HepG2 (cell line): Measurements from ENCODE around the gene ZFYVE26. TPM values are rescaled to one million over a fixed set of nuclear protein-coding genes. Genes with fewer than 3 reads are reported as not detected.

Experiments
- ATAD3A ChIP-seq: sonication (generic); formaldehyde crosslinking; IDR thresholded peaks from 2 replicates; pipeline ENCODE4 v1.4.0; 2020; ENCODE audit warnings: missing genetic modification reagents
- FIP1L1 ChIP-seq: fragments of 200-400 bp; formaldehyde crosslinking; IDR thresholded peaks from 2 replicates; pipeline ENCODE4 v1.6.1; 2018; ENCODE audit warnings: low read depth, mild to moderate bottlenecking, low read length, moderate library complexity, borderline replicate concordance; ENCODE audit not compliant: insufficient read depth
- HOXA3 ChIP-seq: sonication (generic); formaldehyde crosslinking; IDR thresholded peaks from 2 replicates; pipeline ENCODE4 v1.5.0; 2020; ENCODE audit warnings: missing genetic modification reagents
- MIER2 ChIP-seq: IDR thresholded peaks from 2 replicates; pipeline ENCODE4 v1.6.1; 2016; ENCODE audit warnings: missing biosample characterization, missing genetic modification reagents
- MXD1 ChIP-seq: sonication (generic); formaldehyde crosslinking; IDR thresholded peaks from 2 replicates; pipeline ENCODE4 v1.4.0; 2020; ENCODE audit warnings: mild to moderate bottlenecking, missing genetic modification reagents
- PHF8 ChIP-seq: sonication (generic); formaldehyde crosslinking; IDR thresholded peaks from 2 replicates; pipeline ENCODE4 v1.5.0; 2020; ENCODE audit warnings: missing genetic modification reagents
- RFX5 ChIP-seq: IDR thresholded peaks from 2 replicates; pipeline ENCODE4 v1.6.1; 2011; ENCODE audit warnings: low read depth, low read length, improper control_type of control experiment
- SCMH1 ChIP-seq: sonication (generic); formaldehyde crosslinking; IDR thresholded peaks from 2 replicates; pipeline ENCODE4 v1.9.0; 2021; ENCODE audit warnings: missing genetic modification reagents, mild to moderate bottlenecking, borderline replicate concordance
- SNAPC4 ChIP-seq: sonication (generic); formaldehyde crosslinking; IDR thresholded peaks from 2 replicates; pipeline ENCODE4 v1.4.0; 2020; ENCODE audit warnings: mild to moderate bottlenecking, missing genetic modification reagents
- SUZ12 ChIP-seq: fragments of 150-350 bp; IDR thresholded peaks from 2 replicates; pipeline ENCODE4 v1.6.1; 2014; ENCODE audit warnings: low read depth, low read length
- YEATS2 ChIP-seq: sonication (generic); formaldehyde crosslinking; IDR thresholded peaks from 2 replicates; pipeline ENCODE4 v1.4.0; 2020; ENCODE audit warnings: missing genetic modification reagents, borderline replicate concordance
- ZBTB4 ChIP-seq: sonication (generic); formaldehyde crosslinking; IDR thresholded peaks from 2 replicates; pipeline ENCODE4 v1.4.0; 2020; ENCODE audit warnings: missing genetic modification reagents, mild to moderate bottlenecking, borderline replicate concordance
- ZNF101 ChIP-seq: sonication (generic); formaldehyde crosslinking; IDR thresholded peaks from 2 replicates; pipeline ENCODE4 v1.4.0; 2020; ENCODE audit warnings: mild to moderate bottlenecking, low read depth, missing genetic modification reagents, borderline replicate concordance
- ZNF274 ChIP-seq: sonication (generic); formaldehyde crosslinking; IDR thresholded peaks from 2 replicates; pipeline ENCODE4 v1.5.1; 2020; ENCODE audit warnings: mild to moderate bottlenecking, missing genetic modification reagents
- ZNF350 ChIP-seq: sonication (generic); formaldehyde crosslinking; IDR thresholded peaks from 2 replicates; pipeline ENCODE4 v1.4.0; 2020; ENCODE audit warnings: mild to moderate bottlenecking, low read depth, missing genetic modification reagents, borderline replicate concordance
- ZNF547 ChIP-seq: sonication (generic); formaldehyde crosslinking; IDR thresholded peaks from 2 replicates; pipeline ENCODE4 v1.5.1; 2020; ENCODE audit warnings: mild to moderate bottlenecking, missing genetic modification reagents
- ZNF768 ChIP-seq: sonication (generic); formaldehyde crosslinking; IDR thresholded peaks from 2 replicates; pipeline ENCODE4 v1.4.0; 2020; ENCODE audit warnings: missing genetic modification reagents
- polyA plus RNA-seq, 8 experiments: library from polyadenylated mRNA; depleted of rRNA in 3 of 8; stranded (reverse) in 7 of 8; unstranded in 1 of 8; fragments of >200 nt; fragmentation: Illumina TruSeq in 4 of 8; extraction: Trizol in 4 of 8; gene quantifications; 2 replicates each; pipeline versions ENCODE4 v1.2.1 to v1.2.3, GENCODE V29; 2011 to 2016; ENCODE audit warnings: low read depth in 4 of 8, missing spikeins in 1 of 8, mixed read lengths in 1 of 8; ENCODE audit not compliant: insufficient read depth in 1 of 8
- total RNA-seq, 5 experiments: library from RNA; depleted of rRNA; stranded (reverse); fragments of >200 nt; fragmentation: Illumina TruSeq; extraction: Trizol; gene quantifications; 2 replicates each; pipeline ENCODE4 v1.2.3, GENCODE V29; 2016; ENCODE audit warnings: low read depth in 1 of 5
- TF ChIP-seq, protein P1 (sequence below): sonication (generic); formaldehyde crosslinking; IDR thresholded peaks from 2 replicates; pipeline ENCODE4 v1.9.0; 2021; ENCODE audit warnings: missing genetic modification reagents, borderline replicate concordance

Gene ZFYVE26
- total and polyA plus RNA-seq, 2 of the 13 experiments (the other 11 are each of a cell fraction or from before 2014, with no cell fraction given), result 13.6 to 16.4 TPM

DNA sequence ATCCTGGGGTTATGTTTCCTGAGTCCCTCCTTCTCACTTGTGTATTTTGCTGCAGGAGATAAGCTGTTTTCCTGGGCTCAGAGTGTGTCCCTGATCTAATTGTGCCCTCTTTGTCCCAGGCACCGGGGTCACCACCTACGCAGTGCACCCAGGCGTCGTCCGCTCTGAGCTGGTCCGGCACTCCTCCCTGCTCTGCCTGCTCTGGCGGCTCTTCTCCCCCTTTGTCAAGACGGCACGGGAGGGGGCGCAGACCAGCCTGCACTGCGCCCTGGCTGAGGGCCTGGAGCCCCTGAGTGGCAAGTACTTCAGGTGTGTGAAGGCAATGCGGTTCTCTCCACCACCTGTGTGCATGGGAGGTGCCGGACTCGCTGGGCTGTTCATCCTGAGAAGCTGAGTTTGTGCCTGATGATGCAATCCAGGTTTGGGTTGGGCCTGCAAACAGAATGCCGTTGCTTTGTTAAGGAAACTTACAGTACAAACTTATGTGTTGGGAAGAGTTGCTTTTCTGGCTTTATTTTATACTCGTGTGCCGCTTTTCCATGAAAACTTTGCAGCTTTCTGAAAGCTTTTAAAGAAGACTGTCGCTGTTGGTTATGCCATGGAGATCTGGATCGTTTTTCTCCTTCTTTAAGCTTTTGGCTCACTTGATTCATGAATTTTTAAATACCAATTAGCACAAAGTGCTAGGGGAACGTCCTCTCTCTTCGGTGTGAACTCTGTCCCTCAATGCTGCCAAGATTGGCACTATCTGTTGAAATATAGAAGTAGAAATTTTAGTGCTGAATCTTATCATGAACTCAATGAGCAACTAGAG is 87.1 kb downstream of the ZFYVE26 start (continued):
- TF ChIP-seq PHF8 (peak; percentile 70), SNAPC4 (CRISPR knock-in tag) (no peak), ZNF547 (CRISPR knock-in tag) (0 out of 2 replicates have a peak, but pooled peaks have one; percentile 20), ZBTB4 (CRISPR knock-in tag) (0 out of 2 replicates have a peak, but pooled peaks have one; percentile 53), MXD1 (CRISPR knock-in tag) (no peak), ATAD3A (CRISPR knock-in tag) (no peak), MIER2 (0 out of 2 replicates have a peak, but pooled peaks have one; percentile 39), ZNF768 (CRISPR knock-in tag) (peak; percentile 65; the same call in 1 of the 2 replicates), RFX5 (no peak), SUZ12 (no peak), HOXA3 (CRISPR knock-in tag) (peak; percentile 77), ZNF101 (no peak), FIP1L1 (no peak), YEATS2 (CRISPR knock-in tag) (no peak), ZNF350 (CRISPR knock-in tag) (peak; percentile 76), ZNF274 (CRISPR knock-in tag) (peak; percentile 20; the same call in 1 of the 2 replicates), SCMH1 (CRISPR knock-in tag) (no peak)
- TF ChIP-seq, protein P1, sequence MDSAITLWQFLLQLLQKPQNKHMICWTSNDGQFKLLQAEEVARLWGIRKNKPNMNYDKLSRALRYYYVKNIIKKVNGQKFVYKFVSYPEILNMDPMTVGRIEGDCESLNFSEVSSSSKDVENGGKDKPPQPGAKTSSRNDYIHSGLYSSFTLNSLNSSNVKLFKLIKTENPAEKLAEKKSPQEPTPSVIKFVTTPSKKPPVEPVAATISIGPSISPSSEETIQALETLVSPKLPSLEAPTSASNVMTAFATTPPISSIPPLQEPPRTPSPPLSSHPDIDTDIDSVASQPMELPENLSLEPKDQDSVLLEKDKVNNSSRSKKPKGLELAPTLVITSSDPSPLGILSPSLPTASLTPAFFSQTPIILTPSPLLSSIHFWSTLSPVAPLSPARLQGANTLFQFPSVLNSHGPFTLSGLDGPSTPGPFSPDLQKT (CRISPR knock-in tag), result no peak
